Activated CD8-positive, alpha-beta memory T cell treated with anti-CD3 and anti-CD28 coated beads for 36 hours (primary cell): ENCODE data around the gene FAAP20. TPM values are rescaled to one million over a fixed set of nuclear protein-coding genes. Genes with fewer than 3 reads are reported as not detected.

Experiments
- CTCF ChIA-PET: fragments of 350-600 bp; sonication (Branson Sonifier 250); formaldehyde crosslinking; loops from one replicate; lab custom pipeline; 2021; ENCODE audit warnings: antibody characterized with exemption; lab: Charles Lee
- POLR2A ChIA-PET: fragments of 350-600 bp; sonication (Branson Sonifier 250); formaldehyde crosslinking; loops from one replicate; lab custom pipeline; 2021; ENCODE audit warnings: antibody characterized with exemption; lab: Charles Lee
- total RNA-seq, 2 experiments: library from RNA; stranded (reverse); gene quantifications; one replicate each; pipeline ENCODE4 v1.2.3, GENCODE V29; 2021

The FAAP20 gene
- 10 to 100 TPM; 64.3 to 68.8 TPM for total RNA-seq

- ChIA-PET POLR2A (interaction anchor here (0.7 to 1.8 kb wide), 6 partner anchors 35 to 280 kb away, joined by 3 to 11 read pairs (median 4); partner anchors contain the start of genes MORN1 and RER1), CTCF (interaction anchor here (0.7 to 4.0 kb wide), 30 partner anchors 9 to 384 kb away, joined by 3 to 75 read pairs (median 4); no protein-coding TSS in a partner anchor)
Measured at GRCh38 chr1:2194319-2194897, at the start of gene FAAP20. TSS of gene FAAP20 (minus strand) at chr1:2194772. CDS start at chr1:2194749, 23 bp downstream.

- ChIA-PET CTCF (interaction anchor here (1.0 kb wide), 1 partner anchor 139 kb away, joined by 3 read pairs; no protein-coding TSS in a partner anchor), POLR2A (no interaction called here)
Measured at GRCh38 chr1:2242814-2243725, 48.5 kb upstream of the FAAP20 start.

GRCh38 chr1:2241820-2242219 lies 47.2 kb upstream of the FAAP20 start:
- CTCF ChIA-PET = no interaction called here
- POLR2A ChIA-PET = interaction anchor here (0.6 kb wide), 1 partner anchor 62 kb away, joined by 3 read pairs; no protein-coding TSS in a partner anchor

GRCh38 chr1:2240270-2241156 lies 45.9 kb upstream of the FAAP20 start:
- POLR2A ChIA-PET = no interaction called here
- CTCF ChIA-PET = interaction anchor here (1.0 kb wide), 1 partner anchor 15 kb away, joined by 3 read pairs; no protein-coding TSS in a partner anchor

GRCh38 chr1:2239384-2239985 lies 44.9 kb upstream of the FAAP20 start:
- CTCF ChIA-PET = no interaction called here
- POLR2A ChIA-PET = no interaction called here

- ChIA-PET POLR2A (no interaction called here), CTCF (no interaction called here)
Measured at GRCh38 chr1:2239013-2239370, 44.4 kb upstream of the FAAP20 start.

GRCh38 chr1:2238361-2239012 lies 43.9 kb upstream of the FAAP20 start:
- POLR2A ChIA-PET = no interaction called here
- CTCF ChIA-PET = no interaction called here

GRCh38 chr1:2237773-2238172 lies 43.2 kb upstream of the FAAP20 start:
- ChIA-PET POLR2A (no interaction called here), CTCF (interaction anchor here (1.0 kb wide), 1 partner anchor 15 kb away, joined by 3 read pairs; no protein-coding TSS in a partner anchor)

- CTCF ChIA-PET = interaction anchor here (1.0 to 1.1 kb wide), 2 partner anchors 15 to 145 kb away, joined by 3 read pairs; no protein-coding TSS in a partner anchor
- POLR2A ChIA-PET = no interaction called here
Measured at GRCh38 chr1:2236695-2237677, 42.4 kb upstream of the FAAP20 start.

- CTCF ChIA-PET = interaction anchor here (0.8 to 2.4 kb wide), 4 partner anchors 41 to 146 kb away, joined by 4 to 7 read pairs (median 5); partner anchors contain the start of gene FAAP20
- POLR2A ChIA-PET = interaction anchor here (0.7 to 1.3 kb wide), 3 partner anchors 20 to 64 kb away, joined by 3 to 4 read pairs (median 3); no protein-coding TSS in a partner anchor
Measured at GRCh38 chr1:2235300-2235998, 40.9 kb upstream of the FAAP20 start.

GRCh38 chr1:2234762-2235113 lies 40.2 kb upstream of the FAAP20 start:
- ChIA-PET POLR2A (interaction anchor here (0.7 to 1.3 kb wide), 3 partner anchors 21 to 65 kb away, joined by 3 to 4 read pairs (median 3); no protein-coding TSS in a partner anchor), CTCF (interaction anchor here (0.8 to 2.4 kb wide), 7 partner anchors 35 to 148 kb away, joined by 3 to 7 read pairs (median 4); partner anchors contain the start of gene FAAP20)

- ChIA-PET CTCF (interaction anchor here (0.6 to 2.4 kb wide), 10 partner anchors 21 to 148 kb away, joined by 3 to 8 read pairs (median 4); partner anchors contain the start of gene FAAP20), POLR2A (interaction anchor here (1.1 to 1.7 kb wide), 3 partner anchors 22 to 66 kb away, joined by 3 to 5 read pairs (median 3); no protein-coding TSS in a partner anchor)
Measured at GRCh38 chr1:2233997-2234761, 39.6 kb upstream of the FAAP20 start.

- CTCF ChIA-PET = interaction anchor here (0.6 to 2.4 kb wide), 6 partner anchors 22 to 148 kb away, joined by 3 to 8 read pairs (median 4); partner anchors contain the start of gene FAAP20
- POLR2A ChIA-PET = interaction anchor here (1.7 kb wide), 1 partner anchor 67 kb away, joined by 5 read pairs; no protein-coding TSS in a partner anchor
Measured at GRCh38 chr1:2233468-2233867, 38.9 kb upstream of the FAAP20 start.

GRCh38 chr1:2232916-2233438 lies 38.4 kb upstream of the FAAP20 start:
- ChIA-PET POLR2A (interaction anchor here (0.7 to 1.7 kb wide), 2 partner anchors 68 to 77 kb away, joined by 5 read pairs; no protein-coding TSS in a partner anchor), CTCF (interaction anchor here (0.9 to 2.4 kb wide), 4 partner anchors 22 to 149 kb away, joined by 4 to 8 read pairs (median 6); partner anchors contain the start of gene FAAP20)
